CD4-positive, alpha-beta T cell treated with Interleukin-17A for 1 hour (primary cell): ENCODE data around the gene CROCC2.

Experiments used
- DNase-seq: peaks from one replicate; pipeline ENCODE4 v3.0.0-alpha.2; 2020

The CROCC2 gene

DNA sequence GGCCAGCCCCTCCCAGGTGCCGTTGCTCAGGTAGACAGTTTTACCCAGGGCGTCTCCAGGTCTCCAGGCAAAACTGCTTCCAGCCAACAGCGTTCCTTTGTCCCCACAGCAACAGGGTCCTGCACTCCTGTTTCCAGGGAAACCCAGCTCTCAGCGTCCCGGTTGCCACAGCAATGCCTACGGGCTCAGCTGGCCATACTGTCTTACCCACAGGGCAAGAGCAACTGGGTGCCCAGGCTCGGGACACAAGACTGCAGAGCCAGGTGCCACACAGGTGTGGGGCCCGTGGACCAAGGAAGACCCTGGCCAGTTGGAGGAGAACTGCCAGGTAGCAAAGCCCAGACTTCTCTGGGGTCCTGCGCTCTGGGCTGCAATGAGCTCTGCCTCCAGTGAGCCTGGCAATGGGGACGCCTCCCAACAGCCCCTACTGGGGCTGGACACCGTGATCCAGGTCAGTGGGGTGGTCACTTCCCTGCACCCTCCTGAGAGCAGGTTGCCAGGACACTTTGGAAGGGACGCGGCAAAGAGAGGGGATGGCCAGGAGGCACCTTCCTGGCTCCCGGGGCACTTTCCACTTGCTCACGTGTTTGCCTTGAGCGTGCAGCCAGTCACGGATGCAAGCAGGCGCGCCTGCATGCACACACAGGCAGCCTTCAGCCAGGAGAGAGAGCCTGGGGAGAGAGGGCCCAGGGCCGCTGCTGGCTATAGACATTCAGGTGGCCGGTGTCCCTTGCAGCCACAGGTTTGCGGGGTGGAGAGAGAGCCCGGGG is at the start of gene CROCC2:
CROCC2 (plus strand) TSS at position 196 of the 770 bp plus-strand sequence; CDS start at position 374, 178 bp downstream.
- DNase-seq = no peak

DNA sequence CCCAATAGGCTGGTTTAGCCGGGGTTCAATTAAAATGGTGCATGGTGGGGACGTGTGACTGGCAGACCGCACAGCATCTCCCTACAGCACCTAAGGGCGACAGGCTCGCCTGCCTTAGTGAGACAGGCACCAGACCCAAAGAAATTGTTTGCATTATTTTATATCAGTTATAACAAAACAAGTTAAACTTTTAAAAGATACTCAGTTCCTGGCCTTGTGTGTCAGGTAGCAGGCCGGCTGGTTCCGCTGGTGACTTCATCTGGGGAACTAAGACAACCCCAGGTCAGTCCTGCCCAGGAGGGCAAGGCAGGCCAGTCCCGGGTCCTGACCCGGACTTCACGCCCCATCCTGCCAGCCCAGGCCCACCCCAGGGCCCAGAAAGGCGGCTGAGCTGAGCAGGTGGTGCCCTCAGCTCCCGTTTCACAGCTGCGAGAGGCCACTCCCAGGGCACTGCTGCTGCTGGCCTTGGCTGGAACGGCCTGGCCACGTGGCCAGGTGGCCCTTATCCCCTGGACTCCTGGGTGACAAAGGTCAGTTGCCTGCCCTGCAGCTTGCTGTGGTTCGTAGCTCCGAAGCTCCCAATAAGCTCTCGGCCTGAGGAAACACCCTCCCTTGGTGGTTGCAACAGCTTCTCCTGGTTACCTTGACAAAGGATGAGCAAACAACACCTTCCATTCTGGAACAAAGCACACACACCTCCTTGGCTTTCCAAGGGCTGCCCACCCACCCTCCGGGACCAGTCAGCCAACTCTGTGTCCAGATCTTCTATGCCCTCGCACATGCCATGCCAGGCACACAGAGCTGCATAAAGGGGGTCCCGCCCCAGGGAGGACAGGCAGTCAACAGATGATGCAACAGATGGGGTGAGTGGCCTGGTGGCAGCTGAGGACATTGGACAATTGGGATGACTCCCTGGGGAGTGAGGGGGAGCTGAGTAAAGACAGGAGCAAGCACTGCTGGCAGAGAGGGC is 48.8 kb upstream of the CROCC2 start:
- DNase-seq = no peak

DNA sequence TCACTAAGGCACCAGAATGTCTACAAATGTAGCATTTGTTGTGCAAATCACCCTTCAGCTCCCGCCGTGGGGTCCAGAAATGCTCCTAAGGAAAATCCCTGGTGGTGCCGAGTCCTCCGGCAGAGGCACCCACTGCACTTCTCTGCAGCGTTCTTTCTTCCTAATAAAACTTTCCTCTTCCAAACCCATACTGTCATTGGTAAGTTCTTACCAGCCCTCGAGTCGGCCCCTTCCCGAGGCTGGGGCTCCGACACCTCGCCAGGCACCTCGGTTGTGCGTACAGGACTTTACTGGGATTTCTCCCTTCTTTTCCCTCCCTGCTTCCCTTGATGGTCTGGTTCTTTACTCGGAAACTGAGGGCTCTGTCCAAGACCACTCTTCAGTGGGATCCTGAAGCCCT is 47.8 kb upstream of the CROCC2 start:
- no peak for DNase-seq

DNA sequence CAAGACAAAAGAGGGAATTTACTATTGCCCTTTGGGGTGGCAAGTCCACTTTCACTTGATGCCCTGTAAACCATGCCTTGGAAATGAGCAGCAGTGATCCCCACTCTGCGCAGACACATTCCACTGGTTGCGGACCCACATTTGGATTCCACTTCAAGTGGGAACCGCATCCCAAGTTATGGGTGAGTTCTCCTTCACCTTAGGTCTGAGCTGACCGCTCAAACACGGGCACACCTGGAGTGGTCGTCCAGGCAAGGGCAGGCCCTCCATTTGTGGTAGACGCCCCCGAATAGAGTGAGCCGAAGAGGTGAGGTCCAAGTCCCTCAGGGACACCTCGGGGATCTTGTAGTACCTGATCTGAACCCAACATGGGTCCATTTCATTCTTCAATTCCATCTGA is 47.3 kb upstream of the CROCC2 start:
- no peak for DNase-seq

DNA sequence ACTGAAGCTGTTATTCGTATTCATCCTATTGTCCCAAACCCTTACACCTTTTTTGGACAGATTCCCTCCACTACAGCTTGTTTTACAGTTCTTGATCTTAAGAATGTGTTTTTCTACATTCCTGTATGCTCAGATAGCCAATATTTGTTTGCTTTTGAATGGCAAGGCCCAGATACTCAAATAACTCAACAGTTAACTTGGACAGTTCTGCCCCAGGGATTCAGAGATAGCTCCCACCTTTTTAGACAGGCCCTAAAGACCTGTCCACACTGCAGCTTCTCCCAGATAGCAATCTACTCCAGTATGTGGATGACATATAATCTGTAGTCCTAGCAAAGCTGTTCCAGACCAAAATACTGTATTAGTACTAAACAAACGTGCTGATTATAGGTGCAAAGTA is 44.6 kb upstream of the CROCC2 start:
- DNase-seq = no peak

GRCh38 chr2:240864475-240864874 is 41.7 kb upstream of the CROCC2 start:
- DNase-seq = no peak

DNA sequence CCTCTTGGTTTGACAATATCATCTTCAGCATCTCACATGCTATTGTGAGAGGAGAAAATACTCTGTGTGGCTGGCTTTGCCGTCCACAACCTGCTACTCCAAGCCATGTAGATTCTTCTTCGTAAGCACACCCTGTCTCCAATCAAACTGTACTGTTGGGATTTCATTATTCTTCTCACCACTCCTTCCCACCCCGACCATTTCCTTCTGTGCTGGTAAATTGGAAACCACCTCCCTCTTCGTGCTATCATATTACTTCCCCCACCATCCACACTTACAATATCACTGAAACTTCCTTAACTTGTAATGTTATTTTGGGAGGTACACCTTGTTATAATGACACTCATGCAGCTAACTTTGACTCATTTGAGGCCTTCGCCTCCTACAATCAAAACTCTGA is 40.7 kb upstream of the CROCC2 start:
- DNase-seq = no peak

DNA sequence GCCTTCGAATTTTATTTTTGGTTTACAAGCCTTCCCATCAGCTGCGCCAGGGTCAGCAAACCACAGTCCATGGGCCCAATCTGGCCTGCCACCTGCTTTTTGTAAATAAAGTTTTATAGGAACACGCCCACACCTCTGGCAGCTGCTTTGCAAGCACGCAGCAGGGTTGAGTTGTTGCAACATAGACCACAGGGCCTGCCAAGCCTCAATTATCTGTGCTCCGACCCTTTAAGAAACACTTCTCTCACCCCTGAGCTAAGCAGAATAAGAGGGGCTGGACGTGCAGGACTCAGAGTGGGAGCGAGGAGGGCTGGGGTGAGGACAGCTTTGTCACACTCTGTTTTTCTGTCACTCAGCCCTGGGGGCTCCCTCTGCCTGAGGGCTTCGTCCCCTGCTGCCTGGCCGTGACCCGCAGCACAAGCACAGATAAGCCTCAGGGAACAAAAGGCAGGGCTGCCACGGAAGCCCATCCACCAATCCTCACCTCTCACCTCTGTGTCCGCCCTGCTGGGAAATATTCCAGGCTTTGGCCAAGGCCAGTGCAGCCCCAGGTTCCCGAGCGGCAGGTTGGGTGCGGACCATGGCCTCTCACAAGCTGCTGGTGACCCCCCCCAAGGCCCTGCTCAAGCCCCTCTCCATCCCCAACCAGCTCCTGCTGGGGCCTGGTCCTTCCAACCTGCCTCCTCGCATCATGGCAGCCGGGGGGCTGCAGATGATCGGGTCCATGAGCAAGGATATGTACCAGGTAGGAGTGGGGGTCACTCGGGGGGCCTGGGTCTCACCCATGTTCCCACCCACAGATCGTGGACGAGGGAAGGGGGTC is 37.6 kb upstream of the CROCC2 start, which contains the start of gene AGXT:
AGXT (plus strand) TSS at position 539 of the 823 bp plus-strand sequence; CDS start at position 581, 42 bp downstream.
- no peak for DNase-seq

DNA sequence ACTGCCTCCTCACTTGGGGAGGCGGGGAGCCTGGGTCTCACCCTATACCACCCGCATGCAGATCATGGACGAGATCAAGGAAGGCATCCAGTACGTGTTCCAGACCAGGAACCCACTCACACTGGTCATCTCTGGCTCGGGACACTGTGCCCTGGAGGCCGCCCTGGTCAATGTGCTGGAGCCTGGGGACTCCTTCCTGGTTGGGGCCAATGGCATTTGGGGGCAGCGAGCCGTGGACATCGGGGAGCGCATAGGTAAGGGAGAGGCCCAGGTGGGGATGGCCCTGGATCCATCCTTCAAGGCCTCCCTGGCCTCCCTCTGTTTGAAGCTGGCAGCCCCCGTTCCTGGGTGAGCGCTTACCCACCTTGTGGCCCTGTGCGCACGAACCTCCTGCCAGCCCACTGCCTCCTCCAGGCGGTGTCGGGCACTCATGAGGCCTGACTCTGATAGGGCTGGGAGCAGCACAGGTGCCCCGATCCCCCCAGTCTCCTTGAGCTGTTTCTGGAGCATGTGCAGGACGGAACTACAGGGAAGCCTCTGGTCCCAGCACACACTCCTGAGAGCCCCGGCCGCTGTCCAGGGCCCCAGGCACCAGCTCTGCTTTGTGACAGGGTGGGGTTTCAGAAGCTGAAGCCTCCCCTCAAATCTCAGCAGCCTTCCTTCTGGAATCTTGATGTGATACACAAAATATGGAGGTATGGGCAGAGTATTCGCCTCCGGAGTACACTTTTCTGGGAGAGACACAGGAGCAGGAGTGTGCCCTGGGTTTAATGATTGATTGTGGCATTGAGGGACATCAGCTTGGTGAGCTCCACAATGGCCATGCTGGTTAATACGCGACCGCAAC is 36.8 kb upstream of the CROCC2 start:
- no peak for DNase-seq

DNA sequence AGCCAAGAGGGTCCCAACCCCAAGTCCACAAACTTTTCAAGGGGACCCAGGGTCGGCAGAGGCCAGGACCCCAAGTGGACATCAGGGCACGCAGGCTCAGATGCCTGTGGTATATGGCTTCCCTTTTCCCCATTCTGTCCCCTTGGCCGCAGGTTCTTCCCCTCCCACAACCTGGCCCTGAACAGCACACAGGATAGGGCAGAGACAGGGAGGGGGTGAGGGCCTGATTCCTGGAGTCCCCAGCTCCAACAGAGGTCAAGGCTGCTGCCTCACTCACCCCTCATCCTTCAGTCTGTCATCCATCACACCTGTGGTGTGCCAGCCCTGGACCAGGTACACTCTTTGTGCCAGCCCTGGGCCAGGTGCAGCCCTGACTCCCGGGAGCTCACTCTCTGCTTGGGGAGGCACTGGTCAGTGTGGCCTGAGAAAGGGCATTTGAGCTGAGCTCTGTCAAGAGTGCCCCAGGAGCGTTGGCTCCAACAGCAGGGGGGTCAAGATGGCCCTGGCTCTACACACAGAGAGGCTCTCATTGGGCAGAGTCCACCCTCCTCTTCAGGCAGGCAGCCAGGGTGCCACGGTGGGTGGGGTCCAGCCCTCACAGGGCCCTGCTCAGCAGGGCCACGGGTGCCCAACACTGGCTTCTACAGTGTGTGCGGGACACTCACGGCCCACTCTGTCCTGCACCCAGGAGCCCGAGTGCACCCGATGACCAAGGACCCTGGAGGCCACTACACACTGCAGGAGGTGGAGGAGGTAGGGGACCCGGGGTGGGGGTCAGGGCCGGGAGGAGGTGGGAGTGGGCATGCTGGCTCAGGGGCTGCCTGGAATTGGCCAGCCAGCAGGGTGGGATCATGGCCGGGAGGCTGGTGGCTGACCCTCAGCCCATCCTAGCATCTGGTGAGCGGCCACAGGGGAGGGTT is 35.9 kb upstream of the CROCC2 start:
- no peak for DNase-seq

DNA sequence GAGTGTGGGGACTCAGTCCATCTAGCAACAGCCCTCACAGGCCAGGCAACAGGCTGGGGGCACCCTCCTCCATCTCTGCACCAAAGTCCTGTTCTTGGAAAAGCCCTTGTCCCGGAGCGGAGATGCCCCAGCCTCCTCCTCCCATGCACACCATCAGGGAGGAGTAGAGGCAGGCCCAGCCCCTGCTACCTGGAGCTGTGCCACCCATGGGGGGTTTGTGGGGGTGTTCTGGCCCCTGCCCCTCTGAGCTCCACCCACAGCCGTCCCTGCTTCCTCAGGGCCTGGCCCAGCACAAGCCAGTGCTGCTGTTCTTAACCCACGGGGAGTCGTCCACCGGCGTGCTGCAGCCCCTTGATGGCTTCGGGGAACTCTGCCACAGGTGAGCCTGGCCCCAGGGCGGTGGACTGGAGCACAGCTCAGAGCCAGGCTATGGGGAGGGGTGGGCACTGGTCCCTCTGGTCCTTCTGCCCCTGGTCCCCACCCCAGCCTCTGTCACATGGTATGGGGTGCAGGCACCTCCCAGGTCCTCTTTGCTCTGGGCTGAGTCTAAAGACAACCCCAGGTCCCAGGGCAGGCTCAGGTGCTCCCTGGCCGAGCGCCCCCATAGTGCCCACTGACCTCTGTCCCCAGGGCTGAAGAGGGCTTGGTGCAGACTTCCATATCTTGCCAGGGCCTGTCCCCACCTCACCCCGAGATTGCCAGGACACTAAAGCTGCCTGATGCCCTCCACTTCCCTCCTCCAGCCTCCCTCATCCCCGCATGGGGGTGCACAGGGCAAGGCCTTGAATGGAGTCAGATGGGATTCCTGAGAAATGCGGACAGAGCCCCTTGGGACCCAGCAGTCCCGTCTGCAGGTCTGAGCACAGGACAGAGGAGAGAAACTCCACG is 34.8 kb upstream of the CROCC2 start:
- no peak for DNase-seq

DNA sequence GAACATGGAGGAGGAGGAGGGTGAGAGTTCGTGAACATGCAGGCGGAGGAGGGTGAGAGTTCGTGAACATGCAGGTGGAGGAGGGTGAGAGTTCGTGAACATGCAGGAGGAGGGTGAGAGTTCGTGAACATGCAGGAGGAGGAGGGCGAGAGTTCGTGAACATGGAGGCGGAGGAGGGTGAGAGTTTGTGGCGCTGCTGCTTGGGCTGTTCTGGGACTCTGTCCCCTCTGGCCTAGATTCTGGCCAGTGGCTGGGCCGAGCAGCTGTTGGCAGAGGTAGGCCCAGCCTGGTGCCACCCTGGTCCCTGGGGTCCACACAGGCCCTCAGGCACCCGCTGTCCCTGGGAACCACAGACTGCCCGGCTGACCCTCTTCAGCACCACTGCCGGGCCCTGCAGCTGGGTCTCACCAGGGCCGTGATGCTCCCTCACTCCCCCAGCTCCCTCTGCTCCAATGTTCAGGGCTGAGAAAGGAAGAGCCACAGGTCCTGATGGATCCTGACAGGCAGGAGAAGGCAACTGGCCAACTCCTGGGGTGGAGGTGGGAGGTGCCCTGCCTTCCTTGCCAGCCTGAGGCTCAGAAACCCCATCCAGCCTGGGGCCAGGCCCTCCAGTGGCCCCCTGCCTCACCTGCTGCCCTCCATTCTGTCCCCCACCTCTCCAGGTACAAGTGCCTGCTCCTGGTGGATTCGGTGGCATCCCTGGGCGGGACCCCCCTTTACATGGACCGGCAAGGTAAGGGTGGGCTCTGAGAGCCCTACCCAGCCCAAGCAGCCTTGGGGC is 33.6 kb upstream of the CROCC2 start:
- DNase-seq = no peak

DNA sequence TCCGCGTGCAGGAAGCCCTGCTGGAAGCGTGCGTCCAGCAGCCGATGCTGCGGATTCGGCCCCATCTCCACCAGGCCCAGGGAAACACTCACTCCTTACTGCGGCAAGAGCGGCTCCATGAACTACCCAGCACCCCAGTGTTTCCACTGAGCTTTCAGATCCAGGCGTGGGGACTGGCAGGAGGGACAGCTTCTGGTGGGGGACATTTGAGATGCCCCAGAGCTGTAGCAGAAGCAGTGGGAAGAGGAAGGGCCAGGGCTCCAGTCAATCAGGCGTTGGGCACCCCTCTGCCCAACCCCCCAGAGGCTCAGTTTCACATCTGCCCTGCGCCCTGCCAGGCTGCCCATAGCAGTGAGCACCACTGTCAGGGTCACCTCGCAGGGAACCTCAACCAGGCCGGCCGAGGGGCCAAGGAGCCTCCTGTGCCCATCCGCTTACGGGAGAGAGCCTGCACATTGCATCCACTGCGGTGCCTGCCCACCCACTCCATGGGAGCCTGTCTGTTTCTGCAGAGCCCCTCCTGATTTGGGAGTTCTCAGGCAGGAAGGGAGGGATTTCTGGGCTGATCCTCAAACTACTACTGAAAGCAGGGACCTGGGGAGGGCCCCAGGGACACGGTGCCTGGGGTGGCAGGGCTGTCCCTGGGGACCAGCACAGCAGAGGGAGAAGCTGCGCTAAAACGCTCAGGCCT is 32.9 kb upstream of the CROCC2 start:
- no peak for DNase-seq

GRCh38 chr2:240873805-240874714 is 32.1 kb upstream of the CROCC2 start:
- DNase-seq = no peak

GRCh38 chr2:240874715-240875227 is 31.4 kb upstream of the CROCC2 start:
- no peak for DNase-seq

GRCh38 chr2:240875228-240876034 is 30.7 kb upstream of the CROCC2 start:
- DNase-seq = no peak
